Ovary (tissue), 9 donors: ENCODE data around the gene PRELID3B. TPM values are rescaled to one million over a fixed set of nuclear protein-coding genes. Genes with fewer than 3 reads are reported as not detected.
A peak's percentile ranks its signal among the peaks of the same experiment; 100 is the strongest.

ENCODE experiments used
- DNase-seq, 5 donors: peaks; one replicate each; pipeline ENCODE4 v3.0.0-alpha.2; 2019 to 2020
- H3K27ac ChIP-seq, 2 donors: fragments of 200-600 bp; one replicate each; pipeline versions ENCODE4 v1.5.1 to v1.8.0; 2019 to 2022
- H3K27me3 ChIP-seq: fragments of 200-600 bp; one replicate; pipeline ENCODE4 v1.8.0; 2022
- H3K36me3 ChIP-seq: fragments of 200-600 bp; sonication (generic); one replicate; pipeline ENCODE4 v1.5.1; 2019
- H3K4me1 ChIP-seq: one replicate; pipeline ENCODE4 v1.8.1; 2013; ENCODE audit warnings: mild to moderate bottlenecking, moderate library complexity; ENCODE audit not compliant: insufficient read depth
- H3K4me3 ChIP-seq: fragments of 200-600 bp; sonication (generic); one replicate; pipeline ENCODE4 v1.5.1; 2017
- H3K9me3 ChIP-seq, 2 donors: fragments of 200-600 bp in 1 of 2; sonication (generic) in 1 of 2; one replicate each; pipeline versions ENCODE4 v1.5.1 to v1.8.1; 2013 to 2019; ENCODE audit warnings: mild to moderate bottlenecking in 1 of 2, moderate library complexity in 1 of 2
- CTCF ChIP-seq, 3 donors: fragments of 450-650 bp in 2 of 3; fragments of 200-600 bp in 1 of 3; IDR thresholded peaks; one replicate each; pipeline versions ENCODE4 v1.5.1 to v1.8.0; 2016 to 2022; ENCODE audit warnings: antibody characterized with exemption in 3 of 3, mild to moderate bottlenecking in 1 of 3
- EP300 ChIP-seq: sonication (generic); formaldehyde crosslinking; IDR thresholded peaks from one replicate; pipeline ENCODE4 v1.6.1; 2017; ENCODE audit warnings: antibody characterized with exemption
- POLR2A ChIP-seq: fragments of 450-650 bp; IDR thresholded peaks from one replicate; pipeline ENCODE4 v1.6.1; 2017; ENCODE audit warnings: antibody characterized with exemption, mild to moderate bottlenecking, moderate library complexity
- WGBS, 3 donors: extraction: QIAGEN DNeasy Blood & Tissue Kit in 1 of 3; methylation state at CpG; one replicate each; pipeline versions ENCODE4 v1.1.5 to v1.1.7; 2013 to 2017; 5-methylcytosine and 5-hydroxymethylcytosine counted together
- intact Hi-C, 4 donors: fragments of 100-400 bp; cut with DNase I; formaldehyde crosslinking; loops; one replicate each; pipeline versions ENCODE4 v1.11.0 to v1.15.1; 2022 to 2023
- polyA plus RNA-seq, 2 donors: library from polyadenylated mRNA; stranded (reverse); fragments of 200-250 nt in 1 of 2; fragments of 350-450 nt in 1 of 2; fragmentation: Illumina TruSeq in 1 of 2; extraction: RNeasy Lipid Tissue Mini Kit (QIAGEN cat#74804) in 1 of 2; gene quantifications; one replicate each; pipeline ENCODE4 v1.2.3, GENCODE V29; 2013 to 2014
- total RNA-seq, 7 donors: library from RNA; depleted of rRNA in 2 of 7; stranded (reverse); fragments of >200 nt in 2 of 7; fragmentation: NEBNext Ultra II Directional in 3 of 7; extraction: Animal tissue kit (Norgen Biotek cat#: 25700) in 3 of 7; gene quantifications; one replicate each; pipeline versions ENCODE4 v1.1.0 to v1.2.4, GENCODE V29; 2016 to 2023
- donor health status: DM: no; HTN: no; CAD: no; lungs with moderate emphysema.
- donor health status: DM: no; HTN: no; CAD: no.
- donor health status: Bipolar disorder and iron deficiency.
- donor health status: DM: yes; HTN: yes; CAD: no.
- donor health status: DM: no; HTN: no; CAD: no.
- donor health status: DM: yes; HTN: yes; CAD: no.

PRELID3B gene
- total and polyA plus RNA-seq, 9 donors: 16.8 to 40.8 (median 29.2) TPM

- TF ChIP-seq CTCF (IDR thresholded peaks at IDR 0.05) (no peak), POLR2A (no peak), EP300 (no peak)
- Histone ChIP-seq H3K27me3 (no peaks in the 10 kb centered on the region), H3K36me3 (no peaks in the 10 kb centered on the region), H3K4me1 (peaks cover 6% of the 10 kb centered on the region), H3K4me3 (no peak overlapping the region), H3K9me3 (no peaks in the 10 kb centered on the region), H3K27ac (no peak overlapping the region)
- WGBS, 3 donors: 79 to 83% (median 81%) methylated on average over 8 of the region's 8 CpGs
- DNase-seq: peak in 1 of 5 donors; percentile 6
- intact Hi-C loops: no loop called here
Measured at GRCh38 chr20:58986968-58987517, 55.5 kb downstream of the PRELID3B start.

- Histone ChIP-seq H3K27me3 (no peaks in the 10 kb centered on the region), H3K36me3 (no peaks in the 10 kb centered on the region), H3K4me3 (no peak overlapping the region), H3K27ac (no peak overlapping the region), H3K9me3 (no peaks in the 10 kb centered on the region), H3K4me1 (peaks cover 9% of the 10 kb centered on the region)
- intact Hi-C loops: no loop called here
- DNase-seq: no peak
- TF ChIP-seq CTCF (IDR thresholded peaks at IDR 0.05) (no peak), POLR2A (no peak), EP300 (no peak)
- WGBS, 3 donors: 75 to 86% (median 76%) methylated on average over 9 of the region's 9 CpGs
Measured at GRCh38 chr20:58986286-58986967, 56.2 kb downstream of the PRELID3B start.

- H3K4me3 ChIP-seq: no peak overlapping the region
- no peaks in the 10 kb centered on the region for H3K36me3 ChIP-seq
- TF ChIP-seq EP300 (no peak), CTCF (IDR thresholded peaks at IDR 0.05) (no peak), POLR2A (no peak)
- no peak overlapping the region for H3K27ac ChIP-seq
- WGBS, 3 donors: 63 to 77% (median 74%) methylated on average over 5 of the region's 5 CpGs
- H3K9me3 ChIP-seq: no peaks in the 10 kb centered on the region
- intact Hi-C loops: no loop called here
- H3K4me1 ChIP-seq: peaks cover 9% of the 10 kb centered on the region
- DNase-seq: no peak
- no peaks in the 10 kb centered on the region for H3K27me3 ChIP-seq
Measured at GRCh38 chr20:58985656-58986055, 56.9 kb downstream of the PRELID3B start.

- no peak overlapping the region for H3K4me3 ChIP-seq
- TF ChIP-seq POLR2A: no peak
- no peak for TF ChIP-seq EP300
- no peak for TF ChIP-seq CTCF (IDR thresholded peaks at IDR 0.05)
- no peak for DNase-seq
- H3K27ac ChIP-seq: no peak overlapping the region
- H3K27me3 ChIP-seq: no peaks in the 10 kb centered on the region
- peaks cover 11% of the 10 kb centered on the region for H3K4me1 ChIP-seq
- intact Hi-C loops: loop anchor here in 2 of 4 donors (5.0 kb wide), 2 partner anchors 87 to 92 kb away; no protein-coding TSS in a partner anchor
- 84 to 87% (median 85%) methylated on average over 6 of the region's 6 CpGs for WGBS, 3 donors
- H3K9me3 ChIP-seq: no peaks in the 10 kb centered on the region
- no peaks in the 10 kb centered on the region for H3K36me3 ChIP-seq
Measured at GRCh38 chr20:58984691-58985090, 57.9 kb downstream of the PRELID3B start.

Other genes with a start within 250 kb of the PRELID3B start
- gene GNAS-AS1, start 191.9 kb downstream of the PRELID3B start, total RNA-seq: under 1 TPM in 5 of 7 donors, not detected in 2; 0.12 to 0.37 (median 0.18) TPM
- gene GNAS-AS1, start 191.9 kb downstream of the PRELID3B start, polyA plus RNA-seq: under 1 TPM; 0.10 to 0.22 TPM
- 100 to 1,000 TPM; 330 to 852 (median 669) TPM for gene GNAS, start 190.1 kb downstream of the PRELID3B start, total RNA-seq
- gene GNAS, start 190.1 kb downstream of the PRELID3B start, polyA plus RNA-seq: 1,000 to 10,000 TPM in 1 of 2 donors, 100 to 1,000 TPM in 1; 731 to 1,311 TPM
- gene NELFCD, start 61.5 kb downstream of the PRELID3B start, total RNA-seq: 10 to 100 TPM; 36.7 to 67.8 (median 59.4) TPM
- gene NELFCD, start 61.5 kb downstream of the PRELID3B start, polyA plus RNA-seq: 10 to 100 TPM; 44.1 to 74.9 TPM
- gene CTSZ, start 35.5 kb downstream of the PRELID3B start, total RNA-seq: 100 to 1,000 TPM in 1 of 7 donors, 10 to 100 TPM in 6; 36.7 to 117 (median 76.8) TPM
- 100 to 1,000 TPM in 1 of 2 donors, 10 to 100 TPM in 1; 88.8 to 301 TPM for gene CTSZ, start 35.5 kb downstream of the PRELID3B start, polyA plus RNA-seq
- gene TUBB1, start 23.4 kb downstream of the PRELID3B start, total RNA-seq: under 1 TPM in 5 of 7 donors, not detected in 2; 0.10 to 0.15 (median 0.12) TPM
- gene TUBB1, start 23.4 kb downstream of the PRELID3B start, polyA plus RNA-seq: under 1 TPM; 0.02 to 0.17 TPM
- gene ATP5F1E, start 10.5 kb downstream of the PRELID3B start, total RNA-seq: 10 to 100 TPM; 23.2 to 50.4 (median 45.4) TPM
- gene ATP5F1E, start 10.5 kb downstream of the PRELID3B start, polyA plus RNA-seq: 10 to 100 TPM; 28.1 to 73.1 TPM
- under 1 TPM in 6 of 7 donors, not detected in 1; 0.05 to 0.36 (median 0.15) TPM for gene ZNF831, start 121.0 kb upstream of the PRELID3B start, total RNA-seq
- gene ZNF831, start 121.0 kb upstream of the PRELID3B start, polyA plus RNA-seq: under 1 TPM; 0.06 to 0.30 TPM